ENCODE data around the gene YIPF4. TPM values are rescaled to one million over a fixed set of nuclear protein-coding genes. Genes with fewer than 3 reads are reported as not detected.
"Not testable (repeated sequence)": the region's sequence is repeated elsewhere in the genome, so short reads cannot be mapped to it uniquely, and the experiment has no call there.

Gene YIPF4
- total RNA-seq, 2 experiments from 2014 or later, result 30.9 to 40.5 TPM

GRCh38 chr2:32293966-32294562, 16.4 kb downstream of the YIPF4 start:
- H3K27me3 Mint-ChIP-seq; H3K27ac Mint-ChIP-seq; DNase-seq; CTCF ChIA-PET; ATAC-seq; H3K9me3 Mint-ChIP-seq (ENCODE audit: low read depth); H3K4me3 Mint-ChIP-seq; H3K4me1 Mint-ChIP-seq: not testable (repeated sequence)
- peaks cover 28% of the 10 kb centered on the region for H3K36me3 Mint-ChIP-seq

- DNase-seq (no peak), ATAC-seq (no peak)
- H3K4me1 Mint-ChIP-seq, result no peaks in the 10 kb centered on the region
- CTCF ChIA-PET, result no interaction called here
- H3K36me3 Mint-ChIP-seq, result peaks cover 9% of the 10 kb centered on the region
- H3K27me3 Mint-ChIP-seq, result no peaks in the 10 kb centered on the region
- no peaks in the 10 kb centered on the region for H3K9me3 Mint-ChIP-seq (ENCODE audit: low read depth)
- no peak overlapping the region for H3K4me3 Mint-ChIP-seq
- H3K27ac Mint-ChIP-seq, result no peak overlapping the region
Observed at GRCh38 chr2:32310577-32310976, 32.9 kb downstream of the YIPF4 start.

GRCh38 chr2:32314886-32315285, 37.2 kb downstream of the YIPF4 start:
- H3K4me1 Mint-ChIP-seq, result no peaks in the 10 kb centered on the region
- peaks cover 6% of the 10 kb centered on the region for H3K36me3 Mint-ChIP-seq
- H3K9me3 Mint-ChIP-seq (ENCODE audit: low read depth), result no peaks in the 10 kb centered on the region
- DNase-seq (no peak), ATAC-seq (no peak)
- no peaks in the 10 kb centered on the region for H3K27me3 Mint-ChIP-seq
- CTCF ChIA-PET, result interaction anchor here (1.4 to 2.5 kb wide), 2 partner anchors 11 to 16 kb away, joined by 3 to 6 read pairs; no protein-coding TSS in a partner anchor
- H3K4me3 Mint-ChIP-seq, result no peak overlapping the region
- no peak overlapping the region for H3K27ac Mint-ChIP-seq

DNA sequence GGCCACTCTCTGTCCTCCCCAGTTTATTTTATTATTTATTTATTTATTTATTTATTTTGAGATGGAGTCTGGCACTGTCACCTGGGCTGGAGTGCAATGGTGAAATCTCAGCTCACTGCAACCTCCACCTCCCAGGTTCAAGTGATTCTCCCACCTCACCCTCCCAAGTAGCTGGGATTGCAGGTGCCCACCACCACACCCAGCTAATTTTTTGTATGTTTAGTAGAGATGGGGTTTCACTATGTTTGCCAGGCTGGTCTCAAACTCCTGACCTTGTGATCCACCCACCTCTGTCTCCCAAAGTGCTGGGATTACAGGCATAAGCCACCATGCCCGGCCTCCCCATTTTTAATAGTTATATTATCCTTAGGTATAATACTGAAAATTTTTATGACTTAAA, 51.0 kb downstream of the YIPF4 start:
- H3K27ac Mint-ChIP-seq; H3K27me3 Mint-ChIP-seq; H3K4me1 Mint-ChIP-seq; DNase-seq; CTCF ChIA-PET; H3K9me3 Mint-ChIP-seq (ENCODE audit: low read depth); H3K4me3 Mint-ChIP-seq; H3K36me3 Mint-ChIP-seq; ATAC-seq: not testable (repeated sequence)

GRCh38 chr2:32329180-32329980, 51.7 kb downstream of the YIPF4 start:
- H3K27me3 Mint-ChIP-seq; ATAC-seq; H3K9me3 Mint-ChIP-seq (ENCODE audit: low read depth); H3K4me1 Mint-ChIP-seq; H3K36me3 Mint-ChIP-seq; H3K4me3 Mint-ChIP-seq; H3K27ac Mint-ChIP-seq; DNase-seq; CTCF ChIA-PET: not testable (repeated sequence)

DNA sequence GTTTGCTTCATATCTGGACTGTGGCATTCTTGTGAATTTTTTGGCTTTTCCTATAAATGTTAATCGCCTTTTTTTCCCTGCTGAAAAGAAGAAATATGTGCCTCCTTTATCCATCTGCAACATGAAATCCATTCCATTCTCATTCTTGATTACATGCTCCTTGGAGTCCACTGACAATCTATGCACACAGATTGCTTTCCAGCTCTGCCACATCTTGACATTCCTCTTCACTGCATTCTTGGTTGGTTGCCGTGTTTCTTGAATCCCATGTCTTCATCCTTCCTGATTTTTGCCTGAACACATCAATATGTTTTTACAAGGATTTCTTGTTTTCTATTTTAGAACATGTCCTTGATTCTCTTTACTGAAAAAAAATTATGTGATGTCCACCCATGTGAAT, 52.4 kb downstream of the YIPF4 start:
- Mint-ChIP-seq H3K36me3 (no peaks in the 10 kb centered on the region), H3K27me3 (no peaks in the 10 kb centered on the region), H3K4me1 (no peaks in the 10 kb centered on the region), H3K4me3 (no peak overlapping the region), H3K9me3 (ENCODE audit: low read depth) (no peaks in the 10 kb centered on the region), H3K27ac (no peak overlapping the region)
- no peak for DNase-seq
- CTCF ChIA-PET, result no interaction called here
- ATAC-seq, result no peak

DNA sequence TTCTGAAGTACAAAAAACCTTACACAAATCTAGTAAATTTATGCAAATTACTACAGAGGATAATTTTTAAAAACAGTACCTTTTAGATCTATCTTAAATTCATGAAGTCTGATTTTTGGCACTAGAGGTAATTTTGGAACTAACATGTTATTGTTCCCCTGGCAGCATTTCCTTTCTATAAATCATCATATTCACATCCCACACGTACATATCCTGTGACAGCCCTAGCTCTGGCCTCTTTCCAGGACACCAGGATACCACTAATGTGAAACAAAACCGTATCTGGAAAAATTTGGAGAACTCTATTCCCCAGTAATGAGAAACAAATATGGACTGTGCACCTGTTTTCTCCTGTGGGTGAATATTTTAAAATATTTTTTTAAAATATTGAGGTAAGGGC, 65.1 kb downstream of the YIPF4 start:
- no peak overlapping the region for H3K27ac Mint-ChIP-seq
- H3K4me1 Mint-ChIP-seq, result no peaks in the 10 kb centered on the region
- no peak for ATAC-seq
- H3K4me3 Mint-ChIP-seq, result no peak overlapping the region
- DNase-seq, result no peak
- H3K36me3 Mint-ChIP-seq, result no peaks in the 10 kb centered on the region
- CTCF ChIA-PET, result interaction anchor here (0.7 to 1.0 kb wide), 2 partner anchors 17 to 19 kb away, joined by 3 read pairs; no protein-coding TSS in a partner anchor
- no peaks in the 10 kb centered on the region for H3K27me3 Mint-ChIP-seq
- no peaks in the 10 kb centered on the region for H3K9me3 Mint-ChIP-seq (ENCODE audit: low read depth)

GRCh38 chr2:32350797-32351196, 73.1 kb downstream of the YIPF4 start:
- H3K4me3 Mint-ChIP-seq; H3K27ac Mint-ChIP-seq; DNase-seq; H3K27me3 Mint-ChIP-seq; ATAC-seq; H3K4me1 Mint-ChIP-seq; H3K9me3 Mint-ChIP-seq (ENCODE audit: low read depth); H3K36me3 Mint-ChIP-seq; CTCF ChIA-PET: not testable (repeated sequence)

- Mint-ChIP-seq H3K36me3 (peaks cover 14% of the 10 kb centered on the region), H3K4me1 (peaks cover 29% of the 10 kb centered on the region), H3K27me3 (no peaks in the 10 kb centered on the region), H3K9me3 (ENCODE audit: low read depth) (no peaks in the 10 kb centered on the region), H3K4me3 (peak overlapping the region; percentile 81), H3K27ac (peak overlapping the region; percentile 89)
- DNase-seq (no peak), ATAC-seq (no peak)
- CTCF ChIA-PET, result no interaction called here
Observed at GRCh38 chr2:32355976-32356680, 78.4 kb downstream of the YIPF4 start.

- peak within 1 kb of the TSS; percentile 81 for H3K4me3 Mint-ChIP-seq
- H3K4me1 Mint-ChIP-seq, result peaks cover 35% of the 10 kb centered on the region
- no peaks in the 10 kb centered on the region for H3K9me3 Mint-ChIP-seq (ENCODE audit: low read depth)
- peaks cover 20% of the 10 kb centered on the region for H3K36me3 Mint-ChIP-seq
- CTCF ChIA-PET, result no interaction called here
- ATAC-seq (peak; percentile 91), DNase-seq (peak; percentile 98)
- peak within 1 kb of the TSS; percentile 96 for H3K27ac Mint-ChIP-seq
- H3K27me3 Mint-ChIP-seq, result no peaks in the 10 kb centered on the region
Observed at GRCh38 chr2:32356681-32357317, 79.1 kb downstream of the YIPF4 start, which contains the start of gene BIRC6. BIRC6 (plus strand) TSS chr2:32357023; CDS start chr2:32357162, 139 bp downstream.

- H3K4me3 Mint-ChIP-seq, result peak overlapping the region; percentile 81
- H3K27me3 Mint-ChIP-seq, result no peaks in the 10 kb centered on the region
- peak; percentile 67 for DNase-seq
- ATAC-seq, result peak; percentile 27
- H3K9me3 Mint-ChIP-seq (ENCODE audit: low read depth), result no peaks in the 10 kb centered on the region
- CTCF ChIA-PET, result no interaction called here
- H3K36me3 Mint-ChIP-seq, result peaks cover 26% of the 10 kb centered on the region
- H3K4me1 Mint-ChIP-seq, result peaks cover 35% of the 10 kb centered on the region
- peak overlapping the region; percentile 96 for H3K27ac Mint-ChIP-seq
Observed at GRCh38 chr2:32357318-32358110, 79.8 kb downstream of the YIPF4 start.

GRCh38 chr2:32358111-32358482, 80.4 kb downstream of the YIPF4 start:
- CTCF ChIA-PET, result no interaction called here
- DNase-seq (no peak), ATAC-seq (no peak)
- peaks cover 39% of the 10 kb centered on the region for H3K4me1 Mint-ChIP-seq
- no peaks in the 10 kb centered on the region for H3K9me3 Mint-ChIP-seq (ENCODE audit: low read depth)
- peaks cover 29% of the 10 kb centered on the region for H3K36me3 Mint-ChIP-seq
- peak overlapping the region; percentile 81 for H3K4me3 Mint-ChIP-seq
- no peaks in the 10 kb centered on the region for H3K27me3 Mint-ChIP-seq
- H3K27ac Mint-ChIP-seq, result peak overlapping the region; percentile 96

- no peak for DNase-seq
- Mint-ChIP-seq H3K9me3 (ENCODE audit: low read depth) (no peaks in the 10 kb centered on the region), H3K27ac (no peak overlapping the region), H3K4me1 (peaks cover 51% of the 10 kb centered on the region), H3K27me3 (no peaks in the 10 kb centered on the region), H3K4me3 (no peak overlapping the region), H3K36me3 (peaks cover 38% of the 10 kb centered on the region)
- no peak for ATAC-seq
- CTCF ChIA-PET, result no interaction called here
Observed at GRCh38 chr2:32360416-32360815, 82.7 kb downstream of the YIPF4 start.

Measured in activated CD8-positive, alpha-beta memory T cell treated with anti-CD3 and anti-CD28 coated beads, Interleukin-2, amount 10 ng/mL, durations not matched to agents 7 days and 5 days (primary cell).